ENCODE results near the gene PDE10A. TPM values are rescaled to one million over a fixed set of nuclear protein-coding genes. Genes with fewer than 3 reads are reported as not detected.

PDE10A gene
- total and polyA plus RNA-seq, 9 donors: 5.9 to 344 (median 88.7) TPM

GRCh38 chr6:165417278-165417865 is 245.7 kb downstream of the PDE10A start:
- Histone ChIP-seq H3K4me3 (no peak overlapping the region), H3K9me3 (no peaks in the 10 kb centered on the region), H3K4me1 (ENCODE audit: insufficient read depth) (no peaks in the 10 kb centered on the region), H3K27me3 (no peaks in the 10 kb centered on the region), H3K36me3 (no peaks in the 10 kb centered on the region), H3K27ac (no peak overlapping the region)
- 65 to 68% (median 66%) methylated on average over 6 of the region's 6 CpGs for WGBS, 3 donors
- TF ChIP-seq POLR2A (IDR thresholded peaks at IDR 0.05) (no peak), EP300 (IDR thresholded peaks at IDR 0.05) (no peak), CTCF (IDR thresholded peaks at IDR 0.05) (no peak)
- intact Hi-C loops (cut with DNase I): no loop called here
- DNase-seq: no peak

- no peak for TF ChIP-seq CTCF (IDR thresholded peaks at IDR 0.05)
- H3K4me1 ChIP-seq (ENCODE audit: insufficient read depth): no peaks in the 10 kb centered on the region
- 2 to 32% (median 6%) methylated on average over 2 of the region's 2 CpGs for WGBS, 3 donors
- no peak overlapping the region for H3K4me3 ChIP-seq
- intact Hi-C loops (cut with DNase I): no loop called here
- H3K9me3 ChIP-seq: no peaks in the 10 kb centered on the region
- DNase-seq: no peak
- no peaks in the 10 kb centered on the region for H3K36me3 ChIP-seq
- no peaks in the 10 kb centered on the region for H3K27me3 ChIP-seq
- H3K27ac ChIP-seq: no peak overlapping the region
Observed at GRCh38 chr6:165404697-165405096, 258.3 kb downstream of the PDE10A start.

- no peak overlapping the region for H3K4me3 ChIP-seq
- H3K36me3 ChIP-seq: no peaks in the 10 kb centered on the region
- 43 to 61% (median 52%) methylated on average over 2 of the region's 2 CpGs for WGBS, 3 donors
- TF ChIP-seq EP300 (IDR thresholded peaks at IDR 0.05): no peak
- TF ChIP-seq CTCF (IDR thresholded peaks at IDR 0.05): no peak
- no peaks in the 10 kb centered on the region for H3K9me3 ChIP-seq
- DNase-seq: no peak
- no peak overlapping the region for H3K27ac ChIP-seq
- H3K27me3 ChIP-seq: no peaks in the 10 kb centered on the region
- intact Hi-C loops (cut with DNase I): no loop called here
- no peaks in the 10 kb centered on the region for H3K4me1 ChIP-seq (ENCODE audit: insufficient read depth)
Observed at GRCh38 chr6:165404296-165404695, 258.7 kb downstream of the PDE10A start.

GRCh38 chr6:165403006-165403595 is 259.9 kb downstream of the PDE10A start:
- Histone ChIP-seq H3K27me3 (no peaks in the 10 kb centered on the region), H3K4me1 (ENCODE audit: insufficient read depth) (no peaks in the 10 kb centered on the region), H3K36me3 (no peaks in the 10 kb centered on the region), H3K4me3 (no peak overlapping the region), H3K27ac (no peak overlapping the region), H3K9me3 (no peaks in the 10 kb centered on the region)
- intact Hi-C loops (cut with DNase I): no loop called here
- DNase-seq: no peak
- no peak for TF ChIP-seq POLR2A (IDR thresholded peaks at IDR 0.05)
- TF ChIP-seq EP300 (IDR thresholded peaks at IDR 0.05): no peak
- TF ChIP-seq CTCF (IDR thresholded peaks at IDR 0.05): no peak
- WGBS, 3 donors: 96 to 97% (median 97%) methylated on average over 7 of the region's 7 CpGs

Data from ovary (tissue), 9 donors.